OCI-LY3 (cell line): ENCODE data around the gene SIK1.
"Not testable (repeated sequence)": the region's sequence is repeated elsewhere in the genome, so short reads cannot be mapped to it uniquely, and the experiment has no call there.

Experiments used
- EZH2phosphoT487 ChIP-seq: fragments of 200-600 bp; shearing (Covaris generic); IDR thresholded peaks from 2 replicates; pipeline ENCODE4 v1.6.1; 2018; ENCODE audit warnings: antibody characterized with exemption, mixed run types, low read depth
- TF ChIP-seq, protein P1 (sequence below): fragments of 200-600, 300-600 bp; sonication (generic); IDR thresholded peaks from 2 replicates; pipeline ENCODE4 v1.5.1; 2014; ENCODE audit warnings: antibody characterized with exemption, low read length, low read depth

DNA sequence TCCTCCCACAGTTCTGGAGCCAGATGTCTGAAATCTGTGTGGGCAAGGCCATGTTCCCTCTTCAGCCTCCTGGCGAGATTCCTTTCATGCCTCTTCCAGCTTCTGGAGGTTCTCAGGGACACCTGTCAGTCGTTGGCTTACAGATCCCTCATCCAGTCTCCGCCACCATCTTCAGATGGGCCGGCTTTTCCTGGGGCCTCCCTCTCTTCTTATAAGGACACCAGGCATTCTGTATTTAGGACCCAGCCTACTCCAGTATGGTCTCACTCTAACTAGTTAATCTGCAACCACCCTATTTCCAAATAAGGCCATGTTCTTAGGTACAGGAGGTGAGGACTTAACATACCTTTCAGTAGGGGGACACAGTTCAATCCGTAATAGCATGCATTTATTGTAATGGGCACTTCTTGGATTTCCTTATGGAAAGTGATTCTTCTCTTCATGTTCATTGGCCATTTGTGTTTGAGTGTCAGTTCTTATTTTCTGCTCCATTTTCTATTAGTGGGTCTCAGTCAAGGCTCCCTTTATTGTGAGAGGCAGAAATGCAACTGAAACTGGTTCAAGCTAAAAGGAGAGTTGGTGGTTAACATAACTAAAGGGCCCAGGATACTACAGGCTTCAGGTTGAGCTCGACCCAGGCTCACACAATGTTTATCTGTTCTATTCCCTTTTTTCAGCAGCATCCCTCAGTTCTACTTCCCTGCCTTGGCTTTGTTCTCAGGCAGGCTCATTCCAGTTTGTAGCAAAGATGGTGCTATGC is 12.6 kb upstream of the SIK1 start:
- TF ChIP-seq, protein P1, sequence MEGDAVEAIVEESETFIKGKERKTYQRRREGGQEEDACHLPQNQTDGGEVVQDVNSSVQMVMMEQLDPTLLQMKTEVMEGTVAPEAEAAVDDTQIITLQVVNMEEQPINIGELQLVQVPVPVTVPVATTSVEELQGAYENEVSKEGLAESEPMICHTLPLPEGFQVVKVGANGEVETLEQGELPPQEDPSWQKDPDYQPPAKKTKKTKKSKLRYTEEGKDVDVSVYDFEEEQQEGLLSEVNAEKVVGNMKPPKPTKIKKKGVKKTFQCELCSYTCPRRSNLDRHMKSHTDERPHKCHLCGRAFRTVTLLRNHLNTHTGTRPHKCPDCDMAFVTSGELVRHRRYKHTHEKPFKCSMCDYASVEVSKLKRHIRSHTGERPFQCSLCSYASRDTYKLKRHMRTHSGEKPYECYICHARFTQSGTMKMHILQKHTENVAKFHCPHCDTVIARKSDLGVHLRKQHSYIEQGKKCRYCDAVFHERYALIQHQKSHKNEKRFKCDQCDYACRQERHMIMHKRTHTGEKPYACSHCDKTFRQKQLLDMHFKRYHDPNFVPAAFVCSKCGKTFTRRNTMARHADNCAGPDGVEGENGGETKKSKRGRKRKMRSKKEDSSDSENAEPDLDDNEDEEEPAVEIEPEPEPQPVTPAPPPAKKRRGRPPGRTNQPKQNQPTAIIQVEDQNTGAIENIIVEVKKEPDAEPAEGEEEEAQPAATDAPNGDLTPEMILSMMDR = not testable (repeated sequence)
- not testable (repeated sequence) for TF ChIP-seq EZH2phosphoT487
